GM04504 (cell line): ENCODE data around the gene SETBP1.

ENCODE experiments used
- DNase-seq: peaks from one replicate; pipeline ENCODE4 v3.0.0-alpha.2; 2012; ENCODE audit warnings: low read depth

The SETBP1 gene

GRCh38 chr18:44816477-44816876, 135.8 kb downstream of the SETBP1 start:
- no peak for DNase-seq

- no peak for DNase-seq
Measured at GRCh38 chr18:44817831-44818473, 137.3 kb downstream of the SETBP1 start.

- no peak for DNase-seq
Measured at GRCh38 chr18:44818668-44819403, 138.1 kb downstream of the SETBP1 start.

DNA sequence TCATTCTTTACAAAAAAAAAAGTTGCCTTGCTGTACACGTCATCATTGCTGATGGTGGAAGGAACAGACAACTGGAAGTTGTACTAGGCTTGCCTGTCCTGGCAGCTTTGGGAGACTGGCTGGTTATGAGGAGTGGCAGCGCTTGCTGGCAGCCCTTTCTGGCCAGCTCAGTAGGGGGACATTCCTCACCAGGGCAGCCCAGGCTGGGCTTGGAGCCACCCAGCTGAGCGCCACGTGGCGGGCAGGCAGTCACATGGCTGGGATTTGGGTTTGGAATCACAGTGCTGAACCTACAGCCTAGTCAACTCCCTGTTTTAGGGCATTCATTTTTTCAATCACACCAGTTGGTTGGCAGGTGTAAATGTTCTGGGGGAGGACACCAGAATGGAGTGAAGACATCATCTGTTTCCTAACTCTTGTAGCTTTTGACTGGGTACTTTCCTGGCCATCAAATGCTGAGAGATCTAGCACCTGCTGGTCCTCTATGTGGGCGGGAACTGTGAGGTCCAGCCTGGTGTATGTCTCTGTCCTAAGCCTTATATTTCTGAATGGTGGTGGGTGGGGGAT, 139.3 kb downstream of the SETBP1 start:
- DNase-seq, result no peak

DNA sequence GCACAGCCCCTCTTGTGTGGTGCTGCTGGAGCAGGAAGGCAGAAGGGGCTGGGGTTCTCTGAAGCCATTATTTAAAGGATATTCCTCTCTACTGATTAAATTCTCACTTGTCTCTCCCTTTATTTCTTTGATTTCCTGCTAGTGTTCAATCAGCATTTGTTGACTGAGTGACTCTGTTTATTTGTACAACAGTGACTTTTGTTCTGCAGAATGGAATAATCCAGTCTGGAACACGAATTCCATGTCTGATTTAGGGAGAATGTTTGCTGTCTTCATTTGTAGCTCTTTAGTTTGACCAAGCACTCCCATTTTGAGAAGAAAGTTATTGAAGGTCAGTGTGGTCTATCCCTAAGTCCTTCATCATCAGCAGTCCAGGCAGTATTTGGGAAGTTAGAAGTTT, 141.2 kb downstream of the SETBP1 start:
- DNase-seq, result no peak

GRCh38 chr18:44823286-44823685, 142.6 kb downstream of the SETBP1 start:
- no peak for DNase-seq

GRCh38 chr18:44823782-44824181, 143.1 kb downstream of the SETBP1 start:
- DNase-seq, result peak; percentile 37

DNA sequence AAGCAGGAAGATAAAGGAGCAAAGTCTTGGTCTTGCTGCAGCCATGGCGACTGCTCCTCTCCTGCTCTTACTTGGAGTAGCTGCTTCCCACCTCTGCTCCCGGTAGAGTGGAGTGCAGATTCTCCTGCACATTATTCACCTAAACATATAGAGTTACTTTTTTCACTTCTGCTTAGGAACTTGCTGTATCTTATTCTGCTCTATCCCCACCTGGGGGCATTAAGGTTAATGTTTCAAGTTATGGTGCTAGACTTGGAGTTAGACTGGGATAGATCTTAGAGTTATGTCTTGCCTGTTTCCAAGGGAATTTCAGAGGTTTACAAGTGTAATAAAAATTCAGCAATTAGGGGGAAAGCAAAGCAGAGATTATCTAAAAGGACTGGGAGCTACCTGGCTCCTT, 144.2 kb downstream of the SETBP1 start:
- no peak for DNase-seq

DNA sequence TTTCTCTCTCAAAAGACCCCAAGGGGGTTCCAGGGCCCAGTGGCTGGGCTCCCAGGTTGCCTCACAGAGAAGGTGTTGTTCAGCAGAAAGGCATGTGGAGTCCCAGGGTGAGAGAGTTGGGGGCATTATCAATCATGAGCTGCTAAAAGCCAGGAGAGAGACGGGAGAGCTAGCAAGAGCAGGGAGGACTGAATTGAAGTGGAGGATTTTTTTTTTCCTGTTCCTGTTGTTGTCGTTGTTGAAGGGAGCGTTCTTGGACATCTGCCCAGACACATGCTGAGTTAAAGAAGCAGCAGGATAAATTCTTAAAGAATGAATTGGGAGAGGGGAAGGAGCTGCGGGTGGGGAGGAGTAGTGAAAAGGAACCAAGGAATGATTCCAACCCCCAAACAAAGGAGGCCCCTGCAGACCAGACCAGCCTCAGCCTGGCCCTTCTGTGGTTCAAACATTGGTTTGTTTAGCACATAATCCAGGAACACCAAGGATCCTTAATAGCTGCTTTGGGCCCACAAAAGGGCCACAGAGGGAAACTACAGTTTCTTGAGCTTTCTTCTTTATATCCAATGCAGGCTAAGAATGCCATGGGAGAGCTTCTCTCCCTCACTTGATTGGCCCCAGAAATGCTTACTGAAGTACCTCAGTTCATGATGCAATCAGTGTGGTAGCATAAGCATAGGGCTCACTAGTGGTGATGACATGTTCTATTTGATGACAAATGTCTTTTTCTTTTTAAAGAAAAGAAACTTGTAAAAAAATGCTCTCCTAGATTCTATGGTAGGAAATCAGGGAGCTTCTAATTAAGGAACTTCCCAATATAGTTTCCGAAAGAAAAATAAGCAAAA, 146.0 kb downstream of the SETBP1 start:
- DNase-seq, result peak; percentile 78

DNA sequence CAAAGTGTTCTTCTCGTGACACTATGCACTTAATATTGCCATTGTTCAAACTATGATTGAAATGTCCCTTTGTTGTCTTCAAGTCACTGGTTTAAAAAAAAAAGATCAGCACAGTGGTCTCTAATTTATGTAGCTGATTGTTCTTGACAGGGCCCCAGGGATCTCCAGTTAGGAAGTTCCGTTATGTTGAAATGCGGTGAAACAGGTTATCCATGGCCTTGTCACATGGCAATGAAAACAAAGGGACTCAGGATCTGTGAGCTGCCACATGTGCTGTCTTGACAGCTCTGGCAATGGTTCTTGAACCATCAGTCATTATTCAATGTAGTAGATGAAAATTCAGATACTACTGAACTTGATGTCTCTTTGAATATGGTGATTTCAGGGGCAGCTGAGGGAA, 147.4 kb downstream of the SETBP1 start:
- DNase-seq, result no peak

GRCh38 chr18:44830581-44830980, 149.9 kb downstream of the SETBP1 start:
- DNase-seq, result no peak

DNA sequence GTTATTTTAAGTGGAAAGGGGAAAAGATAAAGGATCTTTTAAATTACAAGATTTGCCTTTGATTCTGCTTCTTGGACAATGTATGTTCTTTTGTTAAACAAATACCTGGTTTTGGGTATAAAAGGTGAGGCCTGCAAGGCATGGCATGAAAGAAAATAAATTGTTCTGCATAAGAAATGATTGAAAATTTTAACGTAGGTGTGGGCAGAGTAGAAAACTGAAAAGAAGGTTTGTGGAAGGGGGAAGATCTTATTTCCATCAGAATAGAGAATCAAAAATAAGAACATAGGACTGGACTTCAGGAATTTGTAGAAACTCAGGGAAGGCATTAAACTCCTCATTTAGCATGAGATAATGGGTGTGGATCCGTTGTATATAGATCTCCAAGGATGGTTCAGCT, 153.1 kb downstream of the SETBP1 start:
- no peak for DNase-seq

DNA sequence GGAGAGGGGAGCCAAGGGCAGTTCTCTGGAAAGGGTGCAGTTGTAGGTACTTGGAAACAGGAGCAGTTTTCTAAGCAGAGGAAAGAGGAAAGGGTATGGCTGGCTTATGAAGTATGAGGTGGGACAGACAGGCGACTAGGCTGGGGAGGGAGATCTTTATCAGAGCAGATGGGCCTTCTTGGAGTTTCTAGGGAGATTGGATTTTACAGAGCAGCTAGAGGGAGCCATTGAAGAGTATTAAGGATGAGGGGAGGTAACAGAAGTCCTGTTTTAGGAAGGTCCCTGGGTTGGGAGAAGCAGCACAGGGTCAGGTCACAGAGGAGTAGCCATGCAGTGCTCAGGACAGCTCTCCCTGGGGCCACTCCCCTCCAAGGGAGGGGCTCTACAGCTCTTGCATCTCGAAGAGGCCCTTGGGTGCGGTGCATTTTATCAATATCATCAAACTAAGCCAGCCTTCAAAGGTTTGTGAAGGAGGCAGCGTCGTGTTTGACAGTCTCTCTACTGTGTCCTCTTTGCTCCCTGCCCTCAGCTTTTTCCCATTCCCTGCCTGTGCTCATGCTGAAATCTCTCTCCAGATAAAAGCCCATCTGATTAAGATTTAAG, 154.3 kb downstream of the SETBP1 start:
- DNase-seq, result no peak

DNA sequence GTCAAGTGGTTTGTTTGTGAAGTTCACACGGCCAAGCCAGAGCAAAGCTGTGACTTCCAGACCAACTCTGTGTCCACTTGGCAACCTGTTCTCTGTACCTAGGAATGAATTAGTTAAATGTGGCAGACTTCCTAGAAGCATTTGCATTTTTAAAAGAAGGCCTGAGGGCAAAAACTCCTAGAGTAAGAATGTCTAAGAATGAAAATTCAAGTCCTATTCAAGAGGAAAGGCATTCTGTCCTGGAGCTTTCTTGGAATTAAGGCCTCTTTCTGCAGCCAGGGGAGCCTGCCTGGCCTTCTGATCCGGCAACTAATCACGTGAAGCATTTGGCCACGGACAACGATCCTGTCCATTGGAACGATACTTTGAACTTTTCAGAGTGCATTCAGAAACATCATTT, 155.0 kb downstream of the SETBP1 start:
- DNase-seq, result no peak

- DNase-seq, result no peak
Measured at GRCh38 chr18:44836263-44836662, 155.6 kb downstream of the SETBP1 start.

DNA sequence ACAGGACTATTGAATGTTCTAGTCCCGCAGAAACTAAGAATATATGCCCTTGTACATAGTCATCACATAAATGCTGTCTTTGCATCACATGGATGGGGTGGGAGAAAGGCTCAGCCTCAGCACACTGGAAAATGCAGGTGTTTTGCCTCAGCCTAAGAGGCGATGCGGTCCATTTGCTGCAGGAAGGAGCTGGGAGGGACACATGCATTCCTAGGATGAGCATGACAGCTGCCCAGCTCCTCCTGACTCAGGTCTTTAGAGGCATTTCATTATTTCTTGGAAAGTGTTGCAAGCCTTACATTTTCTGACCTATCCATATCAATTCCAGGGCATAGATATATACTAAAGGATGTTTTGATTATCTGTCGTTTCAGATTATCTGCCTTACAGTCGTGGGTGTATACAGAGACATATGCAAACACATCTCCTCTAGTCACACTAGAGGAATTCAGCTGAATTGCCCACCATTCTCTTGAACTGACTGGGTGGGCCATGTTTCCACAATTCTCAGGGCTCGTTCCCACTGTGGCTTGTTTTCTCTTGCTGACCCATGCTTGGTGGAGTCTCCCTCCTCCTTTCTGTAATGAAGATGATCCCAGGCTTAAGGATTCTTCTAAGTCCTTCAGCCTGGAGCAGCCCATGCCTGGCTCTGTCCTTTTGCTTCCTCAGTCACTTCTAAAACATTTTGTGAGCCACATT, 156.9 kb downstream of the SETBP1 start:
- no peak for DNase-seq

DNA sequence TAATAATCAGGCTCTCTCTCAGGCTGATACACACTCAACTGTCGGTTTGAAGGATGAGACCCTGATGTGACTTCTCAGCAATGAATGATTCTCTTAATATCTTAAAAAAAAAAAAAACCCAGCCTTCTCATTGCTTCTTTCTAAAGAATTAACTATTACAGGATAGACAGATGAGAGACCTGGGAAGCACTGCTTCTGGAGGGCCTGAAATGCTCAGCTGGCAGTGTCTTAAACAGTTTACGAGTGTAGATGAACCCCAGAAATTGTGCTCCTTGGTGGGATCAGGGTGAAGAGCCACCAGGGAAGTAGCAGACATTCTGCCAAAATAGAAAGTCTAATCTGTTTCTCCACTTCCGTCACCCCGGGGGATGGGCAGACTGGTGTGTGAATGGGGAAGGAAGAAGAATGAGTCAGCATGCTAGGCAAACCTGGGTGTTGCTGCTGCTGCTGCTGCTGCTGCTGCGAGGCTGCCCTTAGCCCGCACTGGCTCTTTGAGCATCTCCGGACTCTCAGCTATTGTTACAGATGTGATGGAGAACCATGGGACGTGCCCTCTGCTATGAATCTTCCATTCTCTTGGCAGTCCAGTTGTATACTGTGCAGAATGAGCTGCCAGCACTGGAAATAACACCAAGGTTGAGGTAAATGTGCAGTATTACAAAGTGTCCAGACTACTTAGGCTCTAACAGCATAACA, 158.4 kb downstream of the SETBP1 start:
- peak; percentile 24 for DNase-seq

DNA sequence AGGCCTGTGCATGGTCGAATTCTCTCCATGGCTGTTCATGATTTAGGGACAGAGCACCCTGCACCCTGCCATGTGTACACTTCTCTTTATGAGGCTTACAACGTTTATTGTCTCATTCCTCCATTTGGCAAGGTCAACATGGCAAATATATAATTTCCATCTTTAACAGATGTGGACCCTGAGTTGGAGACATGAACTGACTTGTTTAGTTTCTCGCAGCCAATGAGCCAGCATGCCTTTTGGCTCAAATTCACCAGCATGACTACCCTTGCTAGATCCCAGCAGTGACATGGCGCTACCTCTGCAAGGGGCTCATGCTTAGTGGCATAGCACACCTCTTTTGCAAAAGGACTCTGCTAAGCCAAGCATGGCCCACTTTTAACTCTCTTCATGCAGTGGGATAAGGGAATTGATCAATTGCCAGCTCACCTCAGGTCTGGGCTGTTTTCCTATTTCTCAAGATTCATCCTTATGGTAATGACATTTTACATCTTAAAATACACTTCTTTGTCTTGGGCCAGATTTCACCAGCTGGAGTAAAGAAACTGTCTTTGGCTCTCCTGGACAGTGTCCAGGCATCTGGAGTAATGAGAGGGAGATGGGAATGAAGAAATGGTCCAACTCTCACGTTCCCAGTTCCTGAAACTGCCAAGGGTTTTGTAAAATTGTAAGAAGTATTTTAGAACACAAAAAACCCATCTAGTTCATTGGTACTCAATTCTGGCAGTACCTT, 159.5 kb downstream of the SETBP1 start:
- DNase-seq, result no peak

DNA sequence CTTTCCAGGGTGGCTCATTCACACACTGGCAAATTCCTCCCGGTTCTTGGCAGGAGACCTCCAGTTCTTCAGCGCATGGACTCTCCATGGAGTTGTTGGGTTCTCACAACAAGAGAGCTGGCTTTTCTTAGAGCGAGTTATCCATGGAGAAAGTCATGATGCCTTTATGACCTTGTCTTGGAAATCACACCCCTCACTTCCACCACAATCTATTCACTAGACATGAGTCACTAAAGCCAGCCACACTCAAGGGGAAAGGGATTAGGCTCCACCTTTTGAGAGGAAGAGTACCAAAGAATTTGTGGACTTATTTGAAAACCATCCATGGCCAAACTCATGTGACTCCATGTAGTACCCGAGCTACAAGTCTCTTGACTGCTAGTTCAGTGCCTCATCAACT, 160.5 kb downstream of the SETBP1 start:
- no peak for DNase-seq
